Gastrocnemius medialis (tissue), 4 donors: Measurements from ENCODE around the gene TBL1X. TPM values are rescaled to one million over a fixed set of nuclear protein-coding genes. Genes with fewer than 3 reads are reported as not detected.

Experiments used
- ATAC-seq, 2 donors: fragments of 150-250 bp; one replicate each; pipeline ENCODE4 v1.9.1; 2016
- DNase-seq, 2 donors: peaks; one replicate each; pipeline ENCODE4 v3.0.0-alpha.2; 2019
- H3K27ac ChIP-seq, 4 donors: fragments of 200-600 bp; sonication (generic); 1 replicate in 1 of 4; 2 replicates in 3 of 4; pipeline ENCODE4 v1.5.1; 2016 to 2018; ENCODE audit warnings: mild to moderate bottlenecking in 2 of 4, moderate library complexity in 1 of 4
- H3K27me3 ChIP-seq, 3 donors: fragments of 200-600 bp; sonication (generic) in 2 of 3; 1 replicate in 1 of 3; 2 replicates in 2 of 3; pipeline versions ENCODE4 v1.5.1 to v1.6.0; 2016 to 2019; ENCODE audit warnings: mild to moderate bottlenecking in 1 of 3, moderate library complexity in 1 of 3
- H3K36me3 ChIP-seq, 2 donors: fragments of 200-600 bp; sonication (generic) in 1 of 2; one replicate each; pipeline ENCODE4 v1.5.1; 2017 to 2018
- H3K4me1 ChIP-seq, 2 donors: fragments of 200-600 bp; sonication (generic) in 1 of 2; one replicate each; pipeline ENCODE4 v1.5.1; 2016 to 2017; ENCODE audit warnings: mild to moderate bottlenecking in 2 of 2
- H3K4me3 ChIP-seq, 4 donors: fragments of 200-600 bp; sonication (generic) in 3 of 4; 1 replicate in 1 of 4; 2 replicates in 3 of 4; pipeline ENCODE4 v1.5.1; 2016 to 2019; ENCODE audit warnings: mild to moderate bottlenecking in 2 of 4
- H3K9me3 ChIP-seq, 3 donors: fragments of 200-600 bp; sonication (generic) in 2 of 3; 1 replicate in 1 of 3; 2 replicates in 2 of 3; pipeline ENCODE4 v1.5.1; 2016 to 2019
- POLR2A ChIP-seq, 2 donors: fragments of 450-650 bp; IDR thresholded peaks; one replicate each; pipeline ENCODE4 v1.6.1; 2017; ENCODE audit warnings: antibody characterized with exemption in 2 of 2, mild to moderate bottlenecking in 2 of 2, moderate library complexity in 2 of 2
- in situ Hi-C, 4 donors: fragments of 200-750 bp; cut with MboI; loops; one replicate each; pipeline versions ENCODE4 v1.15.0 to v1.8.0; 2017; ENCODE audit warnings: low sequenced_read_pairs in 4 of 4
- intact Hi-C: fragments of 100-400 bp; cut with DNase I; formaldehyde crosslinking; loops from one replicate; pipeline ENCODE4 v1.15.1; 2023; ENCODE audit warnings: low total_unique reads
- total RNA-seq, 4 donors: library from RNA; depleted of rRNA; stranded (reverse); fragments of >200 nt; gene quantifications; one replicate each; pipeline versions ENCODE4 v1.1.0 to v1.2.3, GENCODE V29; 2016
- TF ChIP-seq, protein P1 (sequence below), 5 experiments: fragments of 450-650 bp in 3 of 5; fragments of 200-600 bp in 2 of 5; sonication (generic) in 2 of 5; IDR thresholded peaks in 4 of 5; conservative IDR thresholded peaks in 1 of 5; 1 replicate in 4 of 5; 2 replicates in 1 of 5; pipeline ENCODE4 v1.5.1; 2016 to 2019; ENCODE audit warnings: antibody characterized with exemption in 5 of 5, mild to moderate bottlenecking in 3 of 5, moderate library complexity in 3 of 5

The TBL1X gene
- total RNA-seq, 4 donors from 2014 or later, result 6.7 to 16.8 (median 8.0) TPM

DNA sequence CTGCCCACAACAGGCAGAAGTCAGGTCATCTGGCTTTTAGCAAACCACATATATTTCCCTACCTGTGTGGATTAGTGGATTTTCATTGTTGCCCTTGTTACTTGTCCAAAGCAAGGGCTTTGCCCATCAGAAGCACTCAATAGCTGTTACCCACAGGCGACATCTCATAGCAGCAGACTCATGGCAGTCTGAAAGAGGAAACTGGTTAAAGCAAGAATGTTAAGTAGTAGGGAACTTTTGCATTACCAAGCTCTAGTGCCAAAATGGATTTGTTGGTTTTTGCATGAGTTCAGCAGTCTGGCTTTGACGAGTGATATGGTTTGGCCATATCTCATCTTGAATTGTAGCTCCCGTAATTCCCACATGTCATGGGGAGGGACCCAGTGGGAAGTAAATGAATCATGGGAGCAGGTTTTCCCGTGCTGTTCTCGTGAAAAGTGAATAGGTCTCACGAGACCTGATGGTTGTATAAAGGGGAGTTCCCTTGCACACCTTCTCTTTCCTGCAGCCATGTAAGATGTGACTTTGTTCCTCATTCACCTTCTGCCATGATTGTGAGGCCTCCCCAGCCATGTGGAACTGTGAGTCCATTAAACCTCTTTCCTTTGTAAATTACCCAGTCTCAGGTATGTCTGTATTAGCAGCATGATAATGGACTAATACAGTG is 192.9 kb downstream of the TBL1X start:
- DNase-seq (no peak), ATAC-seq (no peak)
- in situ Hi-C loops, result no loop called here
- Histone ChIP-seq H3K4me3 (no peak overlapping the region), H3K9me3 (no peaks in the 10 kb centered on the region), H3K27me3 (no peaks in the 10 kb centered on the region), H3K36me3 (no peaks in the 10 kb centered on the region), H3K27ac (no peak overlapping the region), H3K4me1 (peaks cover 0 to 3% of the 10 kb centered on the region in 2 donors)
- intact Hi-C loops, result loop anchor here (10.0 kb wide), 1 partner anchor 133 kb away; no protein-coding TSS in a partner anchor
- TF ChIP-seq, protein P1, sequence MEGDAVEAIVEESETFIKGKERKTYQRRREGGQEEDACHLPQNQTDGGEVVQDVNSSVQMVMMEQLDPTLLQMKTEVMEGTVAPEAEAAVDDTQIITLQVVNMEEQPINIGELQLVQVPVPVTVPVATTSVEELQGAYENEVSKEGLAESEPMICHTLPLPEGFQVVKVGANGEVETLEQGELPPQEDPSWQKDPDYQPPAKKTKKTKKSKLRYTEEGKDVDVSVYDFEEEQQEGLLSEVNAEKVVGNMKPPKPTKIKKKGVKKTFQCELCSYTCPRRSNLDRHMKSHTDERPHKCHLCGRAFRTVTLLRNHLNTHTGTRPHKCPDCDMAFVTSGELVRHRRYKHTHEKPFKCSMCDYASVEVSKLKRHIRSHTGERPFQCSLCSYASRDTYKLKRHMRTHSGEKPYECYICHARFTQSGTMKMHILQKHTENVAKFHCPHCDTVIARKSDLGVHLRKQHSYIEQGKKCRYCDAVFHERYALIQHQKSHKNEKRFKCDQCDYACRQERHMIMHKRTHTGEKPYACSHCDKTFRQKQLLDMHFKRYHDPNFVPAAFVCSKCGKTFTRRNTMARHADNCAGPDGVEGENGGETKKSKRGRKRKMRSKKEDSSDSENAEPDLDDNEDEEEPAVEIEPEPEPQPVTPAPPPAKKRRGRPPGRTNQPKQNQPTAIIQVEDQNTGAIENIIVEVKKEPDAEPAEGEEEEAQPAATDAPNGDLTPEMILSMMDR (IDR thresholded peaks at IDR 0.05 in 4 of 5, conservative IDR thresholded peaks at IDR 0.05 in 1 of 5), result no peak
- TF ChIP-seq POLR2A (IDR thresholded peaks at IDR 0.05), result no peak

DNA sequence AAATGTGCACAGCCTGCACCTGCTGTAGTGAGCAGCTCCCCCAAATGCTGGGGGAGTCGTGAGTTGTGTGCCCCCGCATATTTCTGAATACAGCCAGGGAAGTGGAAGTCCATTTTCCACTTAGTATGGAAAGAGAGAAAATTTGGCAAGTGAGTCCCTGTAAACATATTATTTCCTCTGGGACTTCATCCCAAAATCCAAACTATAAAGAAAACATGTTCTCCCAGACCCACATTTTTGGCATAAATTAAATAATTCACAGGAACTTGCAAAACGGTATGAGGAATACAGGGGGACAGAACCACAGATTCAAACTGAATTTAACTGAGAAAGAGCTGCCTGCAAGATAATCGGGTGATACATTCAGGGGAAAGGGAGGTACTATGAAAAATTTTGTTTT is 193.6 kb downstream of the TBL1X start:
- Histone ChIP-seq H3K9me3 (no peaks in the 10 kb centered on the region), H3K4me1 (peaks cover 0 to 3% of the 10 kb centered on the region in 2 donors), H3K27me3 (no peaks in the 10 kb centered on the region), H3K36me3 (no peaks in the 10 kb centered on the region), H3K4me3 (no peak overlapping the region), H3K27ac (no peak overlapping the region)
- ATAC-seq (no peak), DNase-seq (no peak)
- intact Hi-C loops, result loop anchor here (10.0 kb wide), 1 partner anchor 134 kb away; no protein-coding TSS in a partner anchor
- TF ChIP-seq, protein P1 (IDR thresholded peaks at IDR 0.05 in 4 of 5, conservative IDR thresholded peaks at IDR 0.05 in 1 of 5), result no peak
- no peak for TF ChIP-seq POLR2A (IDR thresholded peaks at IDR 0.05)
- in situ Hi-C loops, result no loop called here

DNA sequence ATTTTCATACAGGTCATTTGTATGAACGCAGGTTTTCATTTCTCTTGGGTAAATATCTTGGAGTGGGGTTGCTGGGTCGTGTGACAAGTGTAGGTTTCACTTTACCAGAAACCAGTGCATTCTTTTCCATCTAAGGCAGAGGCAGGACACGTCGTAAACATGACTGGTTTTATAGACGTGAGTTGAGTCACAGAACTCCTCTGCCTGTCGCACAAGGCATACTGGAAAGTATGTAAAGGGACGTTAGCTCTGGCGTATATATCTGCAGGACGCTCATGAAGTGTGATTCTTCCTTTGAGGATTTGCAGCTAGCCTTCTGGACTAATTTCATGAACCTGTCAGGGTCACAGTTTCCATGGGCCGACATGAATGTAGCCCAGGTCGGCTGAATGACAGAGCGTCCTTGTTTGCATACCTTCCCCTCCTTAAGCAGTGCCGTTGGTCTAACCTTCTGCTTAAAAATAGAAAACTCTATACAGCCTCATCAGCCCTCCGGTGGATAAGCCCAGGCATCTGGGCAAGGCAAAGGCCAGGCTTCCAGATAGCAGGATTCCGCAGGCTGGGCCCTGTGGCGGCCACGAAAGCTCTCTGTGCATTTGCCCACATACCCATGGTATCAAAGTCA is 194.8 kb downstream of the TBL1X start:
- no peaks in the 10 kb centered on the region for H3K27me3 ChIP-seq
- H3K4me1 ChIP-seq, result peaks cover 0 to 3% of the 10 kb centered on the region in 2 donors
- ATAC-seq (no peak), DNase-seq (no peak)
- H3K4me3 ChIP-seq, result no peak overlapping the region
- intact Hi-C loops, result loop anchor here (10.0 kb wide), 1 partner anchor 135 kb away; no protein-coding TSS in a partner anchor
- no peaks in the 10 kb centered on the region for H3K36me3 ChIP-seq
- no peaks in the 10 kb centered on the region for H3K9me3 ChIP-seq
- no peak overlapping the region for H3K27ac ChIP-seq
- in situ Hi-C loops, result no loop called here
- TF ChIP-seq POLR2A (IDR thresholded peaks at IDR 0.05), result no peak
- TF ChIP-seq, protein P1 (IDR thresholded peaks at IDR 0.05 in 4 of 5, conservative IDR thresholded peaks at IDR 0.05 in 1 of 5), result no peak

DNA sequence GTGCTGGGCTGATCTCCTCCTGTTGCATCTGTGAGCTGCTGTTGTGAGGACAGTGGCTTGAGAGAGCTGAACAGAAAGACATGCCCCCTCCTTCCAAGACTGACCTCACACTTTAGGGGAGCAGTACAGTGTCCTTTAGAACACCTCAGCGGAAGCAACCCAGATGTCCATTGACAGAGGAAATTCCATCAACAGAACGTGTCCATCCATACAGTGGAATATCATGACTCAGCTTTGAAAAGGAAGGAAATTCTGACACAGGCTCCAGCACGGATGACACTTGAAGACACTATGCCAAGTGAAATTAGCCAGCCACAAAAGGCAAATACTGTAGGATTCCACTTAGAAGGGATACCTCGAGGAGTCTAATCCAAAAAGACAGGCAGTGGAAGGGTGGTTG is 197.3 kb downstream of the TBL1X start:
- H3K9me3 ChIP-seq, result no peaks in the 10 kb centered on the region
- intact Hi-C loops, result no loop called here
- H3K27me3 ChIP-seq, result no peaks in the 10 kb centered on the region
- no peaks in the 10 kb centered on the region for H3K36me3 ChIP-seq
- DNase-seq, result no peak
- no peak overlapping the region for H3K4me3 ChIP-seq
- H3K27ac ChIP-seq, result no peak overlapping the region
- TF ChIP-seq, protein P1 (IDR thresholded peaks at IDR 0.05 in 4 of 5, conservative IDR thresholded peaks at IDR 0.05 in 1 of 5), result no peak
- no peak for TF ChIP-seq POLR2A (IDR thresholded peaks at IDR 0.05)
- in situ Hi-C loops, result no loop called here
- no peaks in the 10 kb centered on the region for H3K4me1 ChIP-seq
- ATAC-seq, result no peak
